Transverse colon (tissue), 4 donors: ENCODE results near the gene PCDH17. TPM values are rescaled to one million over a fixed set of nuclear protein-coding genes. Genes with fewer than 3 reads are reported as not detected.

ENCODE experiments used
- DNase-seq: peaks from one replicate; pipeline ENCODE4 v3.0.0-alpha.2; 2019
- H3K27ac ChIP-seq, 4 donors: fragments of 200-600 bp; sonication (generic); 2 replicates each; pipeline ENCODE4 v1.5.1; 2016 to 2018; ENCODE audit warnings: inconsistent platforms in 4 of 4
- H3K27me3 ChIP-seq: fragments of 200-600 bp; sonication (generic); 2 replicates; pipeline ENCODE4 v1.5.1; 2017; ENCODE audit warnings: inconsistent platforms
- H3K36me3 ChIP-seq, 4 donors: fragments of 200-600 bp; sonication (generic); 2 replicates each; pipeline ENCODE4 v1.5.1; 2017 to 2019; ENCODE audit warnings: inconsistent platforms in 4 of 4
- H3K4me1 ChIP-seq, 4 donors: fragments of 200-600 bp; sonication (generic); 2 replicates each; pipeline ENCODE4 v1.5.1; 2017 to 2020; ENCODE audit warnings: inconsistent platforms in 4 of 4
- H3K4me3 ChIP-seq, 4 donors: fragments of 200-600 bp; sonication (generic); 1 replicate in 1 of 4; 2 replicates in 3 of 4; pipeline versions ENCODE4 v1.5.1 to v1.6.1; 2017 to 2019; ENCODE audit warnings: inconsistent platforms in 4 of 4
- H3K9me3 ChIP-seq, 2 donors: fragments of 200-600 bp; sonication (generic); 2 replicates each; pipeline ENCODE4 v1.5.1; 2017 to 2019; ENCODE audit warnings: inconsistent platforms in 2 of 2
- EP300 ChIP-seq: sonication (generic); formaldehyde crosslinking; IDR thresholded peaks from one replicate; pipeline ENCODE4 v1.6.1; 2017; ENCODE audit warnings: antibody characterized with exemption, low read depth
- POLR2A ChIP-seq: fragments of 450-650 bp; IDR thresholded peaks from one replicate; pipeline ENCODE4 v1.6.1; 2016; ENCODE audit warnings: antibody characterized with exemption, mild to moderate bottlenecking, moderate library complexity
- POLR2AphosphoS5 ChIP-seq, 3 donors: sonication (generic); formaldehyde crosslinking; IDR thresholded peaks; one replicate each; pipeline ENCODE4 v1.6.1; 2016; ENCODE audit warnings: antibody characterized with exemption in 3 of 3
- WGBS, 2 donors: methylation state at CpG; one replicate each; pipeline ENCODE4 v1.1.5; 2018; ENCODE audit warnings: low coverage in 1 of 2; 5-methylcytosine and 5-hydroxymethylcytosine counted together
- in situ Hi-C, 4 donors: fragments of 200-750 bp; cut with MboI; loops; one replicate each; pipeline versions ENCODE4 v1.15.0 to v1.15.1; 2017; ENCODE audit warnings: low sequenced_read_pairs in 3 of 4, low pct_ligation_motif_present in 1 of 4, low pct_unique_long_range_greater_than_20kb in 1 of 4
- intact Hi-C: fragments of 100-400 bp; cut with DNase I; formaldehyde crosslinking; loops from one replicate; pipeline ENCODE4 v1.15.1; 2023; ENCODE audit warnings: low total_unique reads
- total RNA-seq, 4 donors: library from RNA; depleted of rRNA; stranded (reverse); fragments of >200 nt; gene quantifications; one replicate each; pipeline ENCODE4 v1.1.0, GENCODE V29; 2016
- TF ChIP-seq, protein P1 (sequence below), 5 experiments: fragments of 200-600 bp in 3 of 5; fragments of 450-650 bp in 2 of 5; sonication (generic) in 3 of 5; IDR thresholded peaks; 1 replicate in 2 of 5; 2 replicates in 3 of 5; pipeline ENCODE4 v1.5.1; 2016 to 2017; ENCODE audit warnings: antibody characterized with exemption in 5 of 5, inconsistent platforms in 3 of 5, mild to moderate bottlenecking in 2 of 5, moderate library complexity in 1 of 5

The PCDH17 gene
- total RNA-seq, 4 donors from 2014 or later: 0.80 to 2.2 (median 1.2) TPM; not detected in 1

DNA sequence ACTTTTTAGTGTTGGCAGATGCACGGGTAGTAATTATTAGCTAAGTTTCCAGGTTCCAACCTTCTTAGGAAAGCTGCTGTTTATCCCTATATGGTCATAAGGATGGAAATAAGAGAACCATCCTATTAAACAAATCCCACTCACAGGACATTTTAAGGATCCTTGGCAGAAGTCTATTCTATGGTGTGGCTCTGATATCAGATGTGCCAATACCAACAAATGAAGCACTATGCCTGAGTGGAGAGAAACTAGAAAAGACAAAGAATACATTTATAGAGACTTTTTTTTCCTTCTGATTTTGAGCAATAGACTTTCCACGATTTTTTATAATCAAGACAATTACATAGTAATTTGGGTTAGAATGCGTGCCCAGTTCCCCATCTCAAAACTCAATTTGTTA, 12.6 kb downstream of the PCDH17 start:
- WGBS, 2 donors: 62 to 72% methylated on average over 3 of the region's 3 CpGs
- H3K27ac ChIP-seq: no peak overlapping the region

DNA sequence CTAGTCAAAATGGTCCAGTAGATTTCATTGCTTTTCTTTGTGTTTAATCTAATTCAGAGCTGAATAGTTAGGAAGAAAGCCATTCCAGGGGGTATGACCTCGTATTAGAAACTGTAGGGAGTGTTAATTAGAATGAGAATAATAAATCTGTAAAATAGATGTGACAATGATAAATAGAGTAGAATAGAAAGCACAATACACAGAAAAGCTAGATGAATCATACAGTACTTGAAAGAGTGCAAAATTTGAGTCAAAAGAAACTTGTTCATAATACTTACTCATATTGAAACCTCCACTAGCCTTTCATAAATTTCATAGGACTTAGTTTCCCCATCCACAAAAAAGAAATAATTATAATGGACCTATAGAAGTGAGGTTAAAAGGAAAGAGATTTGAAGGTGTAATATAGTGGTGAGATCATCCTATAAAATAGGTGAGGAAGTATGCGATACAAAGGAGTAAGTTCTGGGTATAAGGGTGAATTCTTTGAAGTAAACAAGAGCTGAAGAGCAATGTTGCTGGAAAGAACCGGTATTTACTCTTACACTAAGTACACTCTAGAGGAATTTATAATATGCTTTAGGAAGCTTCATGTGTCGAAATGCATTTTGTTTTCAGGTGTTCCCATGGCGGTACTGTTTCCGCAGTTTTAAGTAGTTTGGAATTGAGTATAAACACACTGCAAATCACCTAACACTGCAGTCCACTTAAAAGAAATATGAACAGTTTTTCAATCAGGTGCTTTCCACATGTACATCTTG, 21.9 kb downstream of the PCDH17 start:
- Histone ChIP-seq H3K36me3 (no peaks in the 10 kb centered on the region), H3K4me1 (no peaks in the 10 kb centered on the region), H3K9me3 (peaks cover 0 to 4% of the 10 kb centered on the region in 2 donors), H3K4me3 (no peak overlapping the region), H3K27ac (no peak overlapping the region), H3K27me3 (no peaks in the 10 kb centered on the region)
- 52 to 57% methylated on average over 6 of the region's 6 CpGs for WGBS, 2 donors
- in situ Hi-C loops: no loop called here
- DNase-seq: no peak
- no peak for TF ChIP-seq EP300
- TF ChIP-seq POLR2AphosphoS5 (IDR thresholded peaks at IDR 0.05): no peak
- TF ChIP-seq, protein P1, sequence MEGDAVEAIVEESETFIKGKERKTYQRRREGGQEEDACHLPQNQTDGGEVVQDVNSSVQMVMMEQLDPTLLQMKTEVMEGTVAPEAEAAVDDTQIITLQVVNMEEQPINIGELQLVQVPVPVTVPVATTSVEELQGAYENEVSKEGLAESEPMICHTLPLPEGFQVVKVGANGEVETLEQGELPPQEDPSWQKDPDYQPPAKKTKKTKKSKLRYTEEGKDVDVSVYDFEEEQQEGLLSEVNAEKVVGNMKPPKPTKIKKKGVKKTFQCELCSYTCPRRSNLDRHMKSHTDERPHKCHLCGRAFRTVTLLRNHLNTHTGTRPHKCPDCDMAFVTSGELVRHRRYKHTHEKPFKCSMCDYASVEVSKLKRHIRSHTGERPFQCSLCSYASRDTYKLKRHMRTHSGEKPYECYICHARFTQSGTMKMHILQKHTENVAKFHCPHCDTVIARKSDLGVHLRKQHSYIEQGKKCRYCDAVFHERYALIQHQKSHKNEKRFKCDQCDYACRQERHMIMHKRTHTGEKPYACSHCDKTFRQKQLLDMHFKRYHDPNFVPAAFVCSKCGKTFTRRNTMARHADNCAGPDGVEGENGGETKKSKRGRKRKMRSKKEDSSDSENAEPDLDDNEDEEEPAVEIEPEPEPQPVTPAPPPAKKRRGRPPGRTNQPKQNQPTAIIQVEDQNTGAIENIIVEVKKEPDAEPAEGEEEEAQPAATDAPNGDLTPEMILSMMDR (IDR thresholded peaks at IDR 0.05): no peak
- no peak for TF ChIP-seq POLR2A
- intact Hi-C loops: no loop called here

More for the DNA sequence above, 12.6 kb downstream of the PCDH17 start:
- Histone ChIP-seq H3K9me3 (no peaks in the 10 kb centered on the region), H3K4me3 (no peak overlapping the region), H3K27me3 (no peaks in the 10 kb centered on the region), H3K4me1 (no peaks in the 10 kb centered on the region), H3K36me3 (no peaks in the 10 kb centered on the region)
- intact Hi-C loops (no loop called here), in situ Hi-C loops (no loop called here)
- no peak for TF ChIP-seq POLR2AphosphoS5 (IDR thresholded peaks at IDR 0.05)
- TF ChIP-seq EP300: no peak
- TF ChIP-seq, protein P1 (IDR thresholded peaks at IDR 0.05): no peak
- TF ChIP-seq POLR2A: no peak
- no peak for DNase-seq

DNA sequence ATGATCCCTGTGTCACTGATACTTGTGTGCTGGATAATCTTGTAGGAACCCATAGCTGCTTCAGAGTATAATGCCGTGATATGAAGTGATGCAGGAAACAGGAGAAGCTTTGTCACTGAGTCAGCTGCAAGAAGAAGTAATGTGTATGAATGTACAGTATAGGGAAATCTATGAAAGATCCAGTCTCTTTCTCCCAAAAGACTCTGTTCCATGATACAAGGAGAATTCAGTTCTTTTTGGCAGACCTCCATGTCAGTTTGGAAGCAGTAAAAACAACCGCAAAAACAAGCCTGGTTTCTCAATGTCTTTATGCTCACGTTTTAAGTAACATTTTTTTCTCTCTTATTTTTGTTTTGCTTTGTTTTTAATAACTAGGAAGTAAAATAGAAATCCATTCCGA, 33.9 kb downstream of the PCDH17 start:
- Histone ChIP-seq H3K4me3 (no peak overlapping the region), H3K27ac (no peak overlapping the region), H3K4me1 (no peaks in the 10 kb centered on the region), H3K9me3 (no peaks in the 10 kb centered on the region), H3K36me3 (no peaks in the 10 kb centered on the region), H3K27me3 (no peaks in the 10 kb centered on the region)
- 48 to 58% methylated on average over 4 of the region's 4 CpGs for WGBS, 2 donors
- in situ Hi-C loops: no loop called here
- DNase-seq: no peak
- intact Hi-C loops: no loop called here
- TF ChIP-seq, protein P1 (IDR thresholded peaks at IDR 0.05): no peak
- TF ChIP-seq POLR2A: no peak

DNA sequence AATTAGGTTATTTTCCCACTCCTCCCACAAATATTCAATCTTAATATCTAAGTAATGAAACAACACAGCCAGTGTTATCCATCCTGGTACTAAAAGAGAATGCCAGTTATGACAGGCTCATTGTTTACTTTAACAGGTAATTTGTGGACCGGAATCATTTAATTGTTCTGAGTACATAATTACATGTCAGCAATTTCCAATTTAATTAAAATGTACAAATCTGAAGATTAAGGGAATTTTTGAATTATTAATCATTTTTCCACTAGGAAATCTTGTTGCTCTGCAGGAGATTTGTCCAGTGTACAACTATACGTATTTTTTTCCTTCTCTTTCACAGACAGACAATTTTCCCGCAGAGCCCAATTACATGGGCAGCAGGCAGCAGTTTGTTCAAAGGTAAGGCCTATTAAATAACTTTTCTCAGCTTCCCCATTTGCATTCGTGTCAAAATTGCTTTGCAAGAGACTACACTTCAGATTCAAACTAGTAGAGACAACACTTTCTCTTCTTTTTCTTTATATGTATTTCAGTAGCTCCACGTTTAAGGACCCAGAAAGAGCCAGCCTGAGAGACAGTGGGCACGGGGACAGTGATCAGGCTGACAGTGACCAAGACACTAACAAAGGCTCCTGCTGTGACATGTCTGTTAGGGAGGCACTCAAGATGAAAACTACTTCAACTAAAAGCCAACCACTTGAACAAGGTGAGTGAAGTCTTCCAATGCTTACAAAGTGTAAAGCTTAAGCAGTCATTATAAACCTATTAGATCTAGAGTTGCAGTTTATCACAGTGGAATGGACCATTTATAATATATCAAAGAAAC, 34.8 kb downstream of the PCDH17 start:
- Histone ChIP-seq H3K4me3 (no peak overlapping the region), H3K9me3 (no peaks in the 10 kb centered on the region), H3K27ac (no peak overlapping the region), H3K36me3 (no peaks in the 10 kb centered on the region), H3K4me1 (no peaks in the 10 kb centered on the region), H3K27me3 (no peaks in the 10 kb centered on the region)
- TF ChIP-seq EP300 (no peak), POLR2AphosphoS5 (IDR thresholded peaks at IDR 0.05) (no peak), POLR2A (no peak)
- TF ChIP-seq, protein P1 (IDR thresholded peaks at IDR 0.05): no peak
- 68 to 73% methylated on average over 6 of the region's 6 CpGs for whole genome bisulfite sequencing, 2 donors
- no peak for DNase-seq
- intact Hi-C loops: no loop called here
- in situ Hi-C loops: no loop called here
